ENCODE data around the gene XDH.
A peak's percentile ranks its signal among the peaks of the same experiment; 100 is the strongest.

Gene XDH

DNA sequence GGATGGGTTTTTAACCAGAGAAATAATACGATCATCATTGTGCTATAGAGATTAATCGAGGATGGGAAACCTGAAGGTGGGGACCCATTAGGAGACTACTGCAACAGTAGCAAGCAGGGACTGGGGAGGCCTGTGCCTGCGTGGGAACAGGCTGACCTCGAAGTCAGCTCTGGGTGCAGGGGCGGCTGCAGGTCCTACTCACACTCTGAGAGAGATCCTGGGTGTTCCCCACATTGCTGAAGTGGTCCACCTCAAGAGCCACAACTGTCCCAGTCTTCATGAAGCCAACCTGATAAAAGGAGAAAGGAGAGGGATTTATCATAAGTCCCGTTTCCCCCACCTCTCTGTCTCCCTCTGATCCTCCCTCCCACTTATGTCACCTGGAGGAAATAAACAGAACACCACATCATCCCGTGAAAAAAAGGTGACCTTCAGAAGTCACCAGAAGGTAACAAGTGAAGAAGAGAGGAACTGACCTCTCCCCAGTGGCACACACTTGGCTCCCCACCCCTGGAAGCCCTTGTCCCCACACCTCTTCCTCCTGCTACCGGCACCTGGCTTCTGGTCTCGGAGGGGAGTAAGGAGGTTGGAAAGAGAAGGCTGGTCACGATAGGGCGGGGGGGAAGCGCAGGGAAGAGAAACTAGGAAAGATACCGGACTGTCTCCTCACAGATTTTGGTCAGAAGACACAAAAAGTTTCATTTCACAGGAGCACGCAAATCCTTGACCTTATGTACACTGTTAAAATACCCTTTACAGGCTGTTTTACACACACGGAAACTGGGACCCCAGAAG, 50.4 kb downstream of the XDH start:
- no peak for DNase-seq

DNA sequence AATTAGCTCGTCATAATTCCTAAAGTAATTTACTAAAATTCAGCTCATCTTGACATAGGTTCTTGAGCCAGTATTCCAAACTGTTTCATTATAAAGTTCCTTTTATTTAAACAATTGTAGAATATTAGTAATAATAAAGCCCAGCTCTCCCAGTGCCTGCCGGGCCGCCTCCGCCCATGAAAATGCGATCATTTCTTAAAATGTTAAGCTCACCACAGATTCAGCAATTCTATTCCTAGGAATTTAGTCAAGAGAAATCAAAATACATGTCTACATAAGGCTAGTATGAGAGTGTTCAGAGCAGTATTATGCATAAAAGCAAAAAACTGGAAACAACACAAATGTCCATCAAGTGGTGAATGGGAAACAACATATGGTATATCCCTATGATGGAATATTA, 52.0 kb downstream of the XDH start:
- DNase-seq, result no peak

- no peak for DNase-seq
Measured at GRCh38 chr2:31359229-31359628, 55.3 kb downstream of the XDH start.

DNA sequence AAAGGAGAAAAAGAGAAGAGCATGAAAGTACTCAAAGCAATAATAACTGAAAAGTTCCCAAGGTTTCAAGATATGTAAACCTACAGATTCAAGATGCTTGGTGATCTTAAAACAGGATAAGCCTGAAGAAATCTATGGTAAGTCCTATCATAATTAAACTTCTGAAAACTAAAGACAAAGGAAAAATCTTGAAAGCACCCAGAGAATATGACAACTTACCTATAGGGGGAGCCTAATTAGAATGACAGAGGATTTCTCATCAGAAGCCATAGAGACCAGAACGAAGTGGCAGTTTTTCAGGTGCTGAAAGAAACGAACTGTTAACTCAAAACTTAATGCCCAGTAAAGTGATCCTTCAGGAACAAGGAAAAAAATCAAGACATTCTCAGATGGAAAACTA, 59.7 kb downstream of the XDH start:
- DNase-seq, result peak; percentile 26

GRCh38 chr2:31353179-31353578, 61.4 kb downstream of the XDH start:
- DNase-seq, result no peak

DNA sequence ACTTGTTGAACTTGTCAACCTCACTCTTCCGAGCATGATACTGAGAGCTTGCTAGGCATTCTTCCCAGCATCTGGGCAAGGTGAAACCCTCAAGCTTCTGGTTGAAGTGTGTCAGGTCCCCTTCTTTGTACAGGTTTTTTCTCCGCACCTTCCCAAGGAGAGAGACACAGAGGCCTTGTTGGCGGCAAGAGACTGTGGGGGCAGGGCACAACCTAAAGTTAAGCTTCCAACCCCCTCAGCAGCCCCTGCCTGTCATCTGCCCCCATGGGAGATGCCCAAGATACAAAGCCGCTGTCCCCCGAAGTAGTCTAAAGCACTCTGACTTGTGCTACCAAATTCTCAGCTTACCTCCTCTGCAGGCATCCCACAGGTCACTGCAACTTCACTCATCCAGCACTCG, 64.9 kb downstream of the XDH start:
- DNase-seq, result no peak

- no peak for DNase-seq
Measured at GRCh38 chr2:31349160-31349559, 65.4 kb downstream of the XDH start.

GRCh38 chr2:31348618-31349017, 65.9 kb downstream of the XDH start:
- no peak for DNase-seq

DNA sequence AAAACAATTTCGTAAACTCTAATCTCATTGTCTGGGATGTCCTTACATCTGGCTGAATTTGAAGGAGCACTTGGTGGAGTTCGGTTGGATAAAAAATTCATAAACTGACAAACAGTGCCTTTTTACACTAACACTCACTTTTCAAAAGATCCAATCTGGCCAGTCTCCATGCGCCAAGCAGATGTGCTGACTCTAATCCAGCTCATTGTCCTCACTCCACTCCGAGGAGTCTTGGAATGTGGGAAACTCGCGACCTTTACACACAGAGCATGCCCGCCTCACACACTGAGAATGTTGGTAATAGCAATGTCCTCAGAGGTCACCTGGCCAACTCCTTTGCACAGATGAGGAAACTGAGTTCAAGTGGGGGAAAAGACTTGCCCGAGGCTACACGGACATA, 66.8 kb downstream of the XDH start:
- no peak for DNase-seq

DNA sequence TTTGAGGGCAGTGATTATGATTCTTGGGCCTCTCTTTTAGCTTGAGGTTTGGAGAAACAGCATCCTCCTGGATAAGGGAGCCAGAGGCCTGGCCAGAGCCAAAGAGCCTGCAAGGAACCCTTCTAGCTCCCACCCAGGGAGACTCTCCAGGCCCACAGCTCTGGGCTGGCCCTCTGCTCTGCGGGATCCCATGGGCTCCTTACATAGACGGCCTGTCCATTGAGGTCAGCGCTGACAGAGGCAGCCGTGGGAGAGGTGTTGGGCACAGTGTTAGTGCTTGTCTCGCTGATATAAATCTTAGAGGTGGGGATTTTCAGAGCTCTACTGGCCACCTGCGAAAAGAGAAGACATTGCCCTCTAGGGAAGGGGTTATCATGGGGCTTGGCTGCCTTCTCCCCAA, 67.2 kb downstream of the XDH start:
- DNase-seq, result no peak

DNA sequence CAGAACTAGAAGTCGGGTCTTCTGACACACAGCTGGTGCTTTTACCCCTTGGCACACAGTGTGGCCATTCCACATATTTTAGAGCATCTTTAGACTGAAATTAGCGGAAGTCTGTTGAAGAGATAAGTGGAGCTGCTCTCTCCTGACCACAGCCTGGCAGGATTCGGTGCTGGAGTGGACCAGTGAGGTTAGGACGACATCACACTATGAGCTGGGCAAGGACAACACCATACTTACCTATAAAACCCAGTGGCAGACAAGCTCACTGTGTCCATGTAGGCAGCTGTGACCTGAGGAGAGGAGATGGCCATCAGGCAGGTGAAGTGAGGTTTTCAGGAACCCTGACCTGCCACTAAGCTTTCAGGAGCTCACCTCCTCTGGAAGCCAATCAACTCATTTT, 70.1 kb downstream of the XDH start:
- no peak for DNase-seq

DNA sequence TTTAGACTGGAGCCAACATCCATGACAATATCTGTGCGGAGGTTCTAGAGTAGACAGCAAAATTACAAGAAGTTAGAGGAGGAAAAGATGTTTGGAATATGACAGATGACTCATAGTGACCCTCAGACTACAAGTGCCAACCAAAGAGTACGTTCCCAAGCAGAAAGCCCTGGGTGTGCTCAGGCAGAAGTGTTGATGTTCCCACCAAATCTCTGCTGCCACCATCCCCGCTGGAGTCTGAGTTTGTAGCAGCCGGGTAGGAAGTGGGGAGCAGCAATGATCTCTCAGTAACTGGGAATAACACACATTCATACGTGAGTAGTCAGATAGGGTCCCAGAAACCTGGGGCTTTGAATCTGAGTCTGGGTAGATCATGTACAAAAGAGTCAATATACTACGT, 73.2 kb downstream of the XDH start:
- no peak for DNase-seq

DNA sequence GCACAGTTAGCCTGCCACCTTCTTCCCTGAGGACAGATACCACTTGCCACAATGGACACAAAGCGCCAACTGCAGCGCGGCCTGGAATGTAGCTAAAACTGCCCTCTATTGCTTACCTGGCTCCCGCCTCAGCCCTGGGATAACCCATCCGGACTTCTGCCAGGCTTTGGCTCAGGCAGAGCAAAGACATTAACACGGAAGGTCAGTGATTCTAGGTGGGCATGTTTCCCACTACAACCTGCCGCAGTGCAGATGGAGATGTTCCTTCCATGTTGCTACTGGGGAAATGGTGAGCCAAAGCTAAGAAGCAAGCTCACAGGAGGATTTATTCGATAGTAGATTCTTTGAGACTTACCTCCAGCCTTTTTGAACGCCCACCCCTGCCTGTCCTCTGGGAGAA, 74.8 kb downstream of the XDH start:
- DNase-seq, result no peak

DNA sequence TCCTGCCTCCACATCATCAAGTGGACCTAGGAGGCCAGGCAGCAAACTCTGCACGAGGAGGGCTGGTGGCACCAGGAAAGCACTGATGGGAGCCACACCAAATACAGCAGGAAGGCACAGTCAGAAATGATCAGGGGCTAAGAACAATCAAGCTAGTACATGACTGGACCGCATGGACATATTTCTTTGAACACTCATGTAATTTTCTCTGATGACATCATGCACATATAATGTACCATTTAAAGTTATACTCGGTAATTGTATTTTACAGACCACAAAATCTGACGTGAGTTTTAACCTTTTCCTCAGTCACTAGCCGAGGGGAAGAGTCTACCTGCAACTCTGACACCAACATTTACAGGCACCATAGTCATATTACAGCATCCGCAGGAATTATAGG, 76.7 kb downstream of the XDH start:
- DNase-seq, result no peak

DNA sequence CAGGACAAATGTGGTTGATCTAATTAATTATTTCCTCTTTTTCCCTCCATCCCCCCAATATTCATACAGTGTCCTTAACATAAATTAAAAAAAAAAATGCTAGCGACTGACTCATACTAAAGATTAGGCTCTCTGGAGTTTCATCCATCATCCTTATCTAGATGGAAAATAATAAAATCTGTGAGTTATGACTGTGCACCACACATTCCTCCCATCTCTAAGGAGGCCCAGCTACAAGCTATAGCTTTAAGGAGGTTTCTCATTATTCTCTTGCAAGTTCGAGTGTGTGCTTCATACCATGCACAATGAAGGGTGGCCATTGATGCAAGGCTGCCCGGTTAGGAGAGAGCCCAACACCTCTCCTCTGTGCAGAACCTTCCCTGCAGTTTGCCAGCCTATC, 77.3 kb downstream of the XDH start:
- DNase-seq, result no peak

- no peak for DNase-seq
Measured at GRCh38 chr2:31335921-31336585, 78.5 kb downstream of the XDH start.

DNA sequence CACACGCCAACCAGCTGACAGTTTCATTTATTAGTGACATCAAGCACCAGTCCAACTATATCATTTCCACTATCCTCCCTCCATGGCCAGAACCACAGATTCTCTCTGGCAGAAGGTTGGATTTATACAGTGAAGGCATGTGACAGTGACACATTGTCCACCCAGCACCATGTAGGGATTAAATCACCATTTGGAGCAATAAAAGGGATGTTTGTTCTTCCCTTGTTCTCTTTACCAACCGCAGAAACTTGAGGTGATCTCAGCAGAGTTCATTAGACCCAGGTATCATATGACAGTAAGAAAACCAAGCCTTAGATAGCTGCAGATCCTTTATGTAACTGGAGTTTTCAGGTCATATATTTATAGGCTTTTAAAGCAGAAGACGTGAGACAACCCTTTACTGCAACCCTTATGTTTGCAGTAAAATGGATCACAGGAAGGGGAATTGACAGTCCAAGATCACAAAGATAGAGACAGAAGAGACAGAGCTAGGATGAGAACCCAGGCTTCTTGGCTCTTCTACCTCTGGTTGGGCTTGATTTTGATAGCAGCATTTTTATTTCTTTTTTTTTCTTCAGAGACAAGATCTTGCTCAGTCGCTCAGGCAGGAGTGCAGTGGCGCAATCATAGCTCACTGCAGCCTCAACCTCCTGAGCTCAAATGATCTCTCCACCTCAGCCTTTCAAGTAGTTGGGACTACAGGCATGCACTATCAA, 80.1 kb downstream of the XDH start:
- DNase-seq, result no peak

GRCh38 chr2:31333527-31334183, 80.9 kb downstream of the XDH start:
- DNase-seq, result peak; percentile 85

GRCh38 chr2:31333046-31333445, 81.5 kb downstream of the XDH start:
- no peak for DNase-seq

DNA sequence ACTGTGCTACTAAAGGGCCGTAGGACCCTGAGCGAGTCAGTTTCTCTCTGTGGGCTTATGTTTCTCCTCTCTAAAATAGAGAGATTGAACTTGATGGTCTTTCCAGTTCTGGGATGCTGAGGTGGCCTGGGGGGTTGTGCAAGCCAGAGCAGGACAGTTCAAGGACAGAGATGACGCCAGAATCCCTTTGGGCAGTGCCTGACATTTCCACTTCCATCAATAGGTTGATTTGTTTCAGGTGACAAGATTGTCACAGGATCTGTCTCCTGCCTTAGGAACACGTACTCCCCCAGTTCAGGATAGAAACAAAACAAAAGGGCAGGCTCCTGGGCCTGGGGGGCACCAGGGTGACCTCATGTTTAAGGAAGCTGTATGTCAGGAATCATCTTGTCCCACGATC, 82.0 kb downstream of the XDH start:
- no peak for DNase-seq

GRCh38 chr2:31331156-31331555, 83.4 kb downstream of the XDH start:
- no peak for DNase-seq

- DNase-seq, result no peak
Measured at GRCh38 chr2:31329081-31329625, 85.4 kb downstream of the XDH start.

GRCh38 chr2:31328026-31328425, 86.5 kb downstream of the XDH start:
- DNase-seq, result no peak

Data from DMS53 (cell line).